Tibial nerve (tissue), 4 donors: Measurements from ENCODE around the gene EIF2S1. TPM values are rescaled to one million over a fixed set of nuclear protein-coding genes. Genes with fewer than 3 reads are reported as not detected.
"Not testable (repeated sequence)": the region's sequence is repeated elsewhere in the genome, so short reads cannot be mapped to it uniquely, and the experiment has no call there.

Source experiments
- DNase-seq, 2 donors: peaks; one replicate each; pipeline ENCODE4 v3.0.0-alpha.2; 2019; ENCODE audit warnings: low spot score in 2 of 2
- H3K27ac ChIP-seq, 4 donors: fragments of 200-600 bp; sonication (generic) in 3 of 4; one replicate each; pipeline ENCODE4 v1.5.1; 2017 to 2019; ENCODE audit warnings: mild to moderate bottlenecking in 1 of 4
- H3K27me3 ChIP-seq, 2 donors: fragments of 200-600 bp; sonication (generic) in 1 of 2; one replicate each; pipeline versions ENCODE4 v1.5.1 to v1.6.0; 2017 to 2019
- H3K36me3 ChIP-seq, 3 donors: fragments of 200-600 bp; sonication (generic); one replicate each; pipeline ENCODE4 v1.5.1; 2018 to 2019
- H3K4me1 ChIP-seq, 4 donors: fragments of 200-600 bp; sonication (generic) in 3 of 4; one replicate each; pipeline ENCODE4 v1.5.1; 2017 to 2019
- H3K4me3 ChIP-seq, 4 donors: fragments of 200-600 bp; sonication (generic) in 3 of 4; one replicate each; pipeline ENCODE4 v1.5.1; 2017 to 2019; ENCODE audit warnings: mild to moderate bottlenecking in 1 of 4, moderate library complexity in 1 of 4
- H3K9me3 ChIP-seq, 4 donors: fragments of 200-600 bp; sonication (generic) in 3 of 4; one replicate each; pipeline ENCODE4 v1.5.1; 2017 to 2019
- EP300 ChIP-seq, 2 donors: sonication (generic); formaldehyde crosslinking; IDR thresholded peaks; one replicate each; pipeline ENCODE4 v1.6.1; 2017; ENCODE audit warnings: antibody characterized with exemption in 2 of 2, mild to moderate bottlenecking in 1 of 2
- POLR2A ChIP-seq, 2 donors: fragments of 450-650 bp; IDR thresholded peaks; one replicate each; pipeline ENCODE4 v1.6.1; 2017; ENCODE audit warnings: antibody characterized with exemption in 2 of 2, mild to moderate bottlenecking in 2 of 2, moderate library complexity in 2 of 2
- WGBS, 2 donors: methylation state at CpG; one replicate each; pipeline ENCODE4 v1.1.5; 2018; 5-methylcytosine and 5-hydroxymethylcytosine counted together
- total RNA-seq, 4 donors: library from RNA; depleted of rRNA; stranded (reverse); fragments of >200 nt; gene quantifications; one replicate each; pipeline ENCODE4 v1.1.0, GENCODE V29; 2016
- TF ChIP-seq, protein P1 (sequence below), 5 experiments: fragments of 200-600 bp in 3 of 5; fragments of 450-650 bp in 2 of 5; sonication (generic) in 3 of 5; IDR thresholded peaks; one replicate each; pipeline ENCODE4 v1.5.1; 2016 to 2019; ENCODE audit warnings: antibody characterized with exemption in 5 of 5, mild to moderate bottlenecking in 3 of 5, moderate library complexity in 2 of 5

Gene EIF2S1
- total RNA-seq, 4 donors from 2014 or later: 34.8 to 71.9 (median 61.3) TPM

DNA sequence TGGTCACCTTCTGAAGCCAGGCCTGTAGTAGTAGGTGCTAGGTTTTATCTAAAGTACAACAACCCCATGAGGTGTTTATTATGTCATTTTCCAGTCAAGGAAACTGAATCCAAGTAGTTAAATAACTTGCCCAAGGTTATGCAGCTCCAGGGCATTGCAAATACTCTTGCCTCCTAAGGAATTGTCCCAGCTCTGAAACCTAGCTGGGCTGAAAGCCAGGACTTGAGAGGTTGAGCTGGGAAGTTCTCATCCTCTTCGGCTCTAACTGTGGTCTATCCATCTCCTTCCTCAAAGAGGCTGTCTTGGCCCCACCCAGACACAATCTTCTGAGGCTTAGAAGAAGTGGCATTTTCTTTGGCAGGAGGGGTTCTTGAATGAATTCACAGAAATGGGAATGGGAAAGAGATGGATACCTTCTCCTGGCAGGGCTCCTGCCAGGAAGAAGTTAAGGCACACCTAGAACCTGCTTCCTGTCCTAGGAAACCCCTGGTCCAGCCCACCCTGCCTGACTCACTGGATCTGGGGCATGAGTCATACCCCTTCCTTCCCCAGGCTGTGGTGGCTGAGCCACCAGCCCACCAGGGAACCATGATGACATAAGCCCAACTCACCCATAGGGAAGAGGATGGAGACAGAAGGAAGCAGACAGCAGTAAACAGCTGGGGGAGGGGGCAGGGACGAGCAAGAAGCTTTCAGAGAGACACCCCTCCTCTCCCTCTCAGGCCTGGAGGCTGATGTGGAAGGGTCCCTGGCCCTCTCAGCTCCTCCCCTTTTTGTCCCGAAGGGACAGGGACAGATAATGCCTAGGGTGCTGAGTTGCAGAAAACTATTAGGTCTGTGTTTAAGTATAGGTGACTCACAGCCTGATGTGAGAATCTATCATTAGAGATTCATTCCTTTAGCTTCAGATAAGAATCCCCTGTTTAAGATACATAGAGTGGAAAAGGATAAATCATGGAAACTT lies 54.0 kb downstream of the EIF2S1 start:
- Histone ChIP-seq H3K36me3 (no peaks in the 10 kb centered on the region), H3K4me1 (peaks cover 0 to 11% (median 3%) of the 10 kb centered on the region in 4 donors), H3K4me3 (no peak overlapping the region), H3K9me3 (no peaks in the 10 kb centered on the region), H3K27ac (no peak overlapping the region), H3K27me3 (peaks cover 0 to 14% of the 10 kb centered on the region in 2 donors)
- WGBS, 2 donors: 55 to 56% methylated on average over 3 of the region's 3 CpGs
- no peak for DNase-seq
- TF ChIP-seq POLR2A (IDR thresholded peaks at IDR 0.05) (no peak), EP300 (IDR thresholded peaks at IDR 0.05) (no peak)
- TF ChIP-seq, protein P1, sequence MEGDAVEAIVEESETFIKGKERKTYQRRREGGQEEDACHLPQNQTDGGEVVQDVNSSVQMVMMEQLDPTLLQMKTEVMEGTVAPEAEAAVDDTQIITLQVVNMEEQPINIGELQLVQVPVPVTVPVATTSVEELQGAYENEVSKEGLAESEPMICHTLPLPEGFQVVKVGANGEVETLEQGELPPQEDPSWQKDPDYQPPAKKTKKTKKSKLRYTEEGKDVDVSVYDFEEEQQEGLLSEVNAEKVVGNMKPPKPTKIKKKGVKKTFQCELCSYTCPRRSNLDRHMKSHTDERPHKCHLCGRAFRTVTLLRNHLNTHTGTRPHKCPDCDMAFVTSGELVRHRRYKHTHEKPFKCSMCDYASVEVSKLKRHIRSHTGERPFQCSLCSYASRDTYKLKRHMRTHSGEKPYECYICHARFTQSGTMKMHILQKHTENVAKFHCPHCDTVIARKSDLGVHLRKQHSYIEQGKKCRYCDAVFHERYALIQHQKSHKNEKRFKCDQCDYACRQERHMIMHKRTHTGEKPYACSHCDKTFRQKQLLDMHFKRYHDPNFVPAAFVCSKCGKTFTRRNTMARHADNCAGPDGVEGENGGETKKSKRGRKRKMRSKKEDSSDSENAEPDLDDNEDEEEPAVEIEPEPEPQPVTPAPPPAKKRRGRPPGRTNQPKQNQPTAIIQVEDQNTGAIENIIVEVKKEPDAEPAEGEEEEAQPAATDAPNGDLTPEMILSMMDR (IDR thresholded peaks at IDR 0.05): no peak

DNA sequence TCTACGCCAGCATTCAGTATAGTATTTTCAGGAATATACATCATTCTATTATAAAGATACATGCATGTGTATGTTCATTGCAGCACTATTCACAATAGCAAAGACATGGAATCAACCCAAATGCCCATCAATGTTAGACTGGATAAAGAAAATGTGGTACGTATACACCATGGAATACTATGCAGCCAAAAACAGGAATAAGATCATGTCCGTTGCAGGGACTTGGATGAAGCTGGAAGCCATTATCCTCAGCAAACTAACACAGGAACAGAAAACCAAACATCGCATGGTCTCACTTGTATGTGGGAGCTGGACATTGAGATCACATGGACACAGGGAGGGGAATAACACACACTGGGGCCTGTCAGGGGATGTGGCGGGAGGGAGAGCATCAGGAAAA lies 55.5 kb downstream of the EIF2S1 start:
- peaks cover 0 to 11% (median 3%) of the 10 kb centered on the region in 4 donors for H3K4me1 ChIP-seq
- DNase-seq, H3K4me3 ChIP-seq, H3K36me3 ChIP-seq, H3K27ac ChIP-seq, H3K9me3 ChIP-seq: not testable (repeated sequence)
- WGBS, 2 donors: 87 to 94% methylated on average over 5 of the region's 5 CpGs
- peaks cover 0 to 14% of the 10 kb centered on the region in 2 donors for H3K27me3 ChIP-seq

DNA sequence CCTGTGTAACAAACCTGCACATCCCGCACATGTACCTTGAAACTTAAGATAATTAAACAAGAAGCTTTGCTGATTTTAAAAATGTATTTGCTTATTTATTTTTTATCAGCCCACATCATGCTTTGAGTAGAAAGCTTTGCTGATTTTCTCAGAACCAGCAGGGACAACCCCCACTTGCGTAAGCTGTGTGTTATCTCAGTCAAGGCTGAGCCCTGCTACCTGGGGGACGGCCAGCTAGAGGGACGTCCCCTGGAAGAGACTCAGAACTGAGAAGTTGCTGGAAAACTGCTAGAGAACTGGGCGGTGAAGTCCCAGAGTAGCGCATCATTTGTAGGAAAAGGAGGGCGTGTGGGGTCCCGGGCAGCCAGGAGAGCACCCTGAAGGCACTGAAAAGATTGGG lies 56.0 kb downstream of the EIF2S1 start:
- H3K9me3 ChIP-seq: no peaks in the 10 kb centered on the region
- H3K27ac ChIP-seq: no peak overlapping the region
- H3K4me1 ChIP-seq: peaks cover 0 to 11% (median 3%) of the 10 kb centered on the region in 4 donors
- 79% methylated on average over 8 of the region's 8 CpGs for WGBS, 2 donors
- no peak for DNase-seq
- TF ChIP-seq, protein P1 (IDR thresholded peaks at IDR 0.05): no peak
- TF ChIP-seq EP300 (IDR thresholded peaks at IDR 0.05) (no peak), POLR2A (IDR thresholded peaks at IDR 0.05) (no peak)
- H3K36me3 ChIP-seq: no peaks in the 10 kb centered on the region
- peaks cover 0 to 14% of the 10 kb centered on the region in 2 donors for H3K27me3 ChIP-seq
- H3K4me3 ChIP-seq: no peak overlapping the region

DNA sequence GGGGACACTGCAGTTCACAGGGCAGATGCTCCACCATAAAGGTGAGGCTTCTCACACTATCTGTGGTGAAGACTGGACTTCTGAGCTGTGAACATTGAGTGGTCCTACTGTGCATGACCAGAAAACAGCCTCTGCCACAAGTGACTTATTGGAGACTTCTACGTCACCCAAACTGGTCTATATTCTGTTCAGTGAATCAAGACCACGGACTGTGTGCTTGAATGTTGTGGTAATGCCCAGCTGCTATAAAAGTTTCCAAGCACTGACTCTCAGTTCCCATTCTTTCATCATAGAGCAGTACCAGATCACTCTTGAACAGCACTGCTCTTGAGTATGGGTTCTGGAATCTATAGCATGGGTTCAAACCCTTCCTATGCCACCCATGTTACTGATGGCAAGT lies 56.7 kb downstream of the EIF2S1 start:
- Histone ChIP-seq H3K9me3 (no peaks in the 10 kb centered on the region), H3K36me3 (no peaks in the 10 kb centered on the region), H3K4me1 (peaks cover 0 to 5% (median 2%) of the 10 kb centered on the region in 4 donors), H3K4me3 (no peak overlapping the region), H3K27me3 (peaks cover 0 to 8% of the 10 kb centered on the region in 2 donors), H3K27ac (no peak overlapping the region)
- TF ChIP-seq POLR2A (IDR thresholded peaks at IDR 0.05) (no peak), EP300 (IDR thresholded peaks at IDR 0.05) (no peak)
- TF ChIP-seq, protein P1 (IDR thresholded peaks at IDR 0.05): no peak
- WGBS, 2 donors: 76 to 85% methylated on average over 2 of the region's 2 CpGs
- no peak for DNase-seq

DNA sequence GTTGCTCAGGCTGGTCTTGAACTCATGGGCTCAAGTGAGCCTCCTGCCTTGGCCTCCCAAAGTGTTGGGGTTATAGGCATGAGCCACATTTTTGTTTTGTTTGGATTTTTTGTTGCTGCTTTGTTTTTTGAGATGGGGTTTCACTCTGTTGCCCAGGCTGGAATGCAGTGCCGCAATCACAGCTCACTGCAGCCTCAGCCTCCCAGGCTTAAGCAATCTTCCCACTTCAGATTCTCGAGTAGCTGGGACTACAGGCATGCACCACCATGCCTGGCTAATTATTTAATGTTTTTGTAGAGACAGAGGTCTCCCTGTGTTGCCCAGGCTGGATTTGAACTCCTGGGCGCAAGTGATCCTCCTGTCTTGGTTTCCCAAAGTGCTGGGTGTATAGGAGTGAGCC lies 57.5 kb downstream of the EIF2S1 start:
- no peak overlapping the region for H3K4me3 ChIP-seq
- H3K36me3 ChIP-seq: no peaks in the 10 kb centered on the region
- H3K4me1 ChIP-seq: no peaks in the 10 kb centered on the region
- H3K9me3 ChIP-seq: no peaks in the 10 kb centered on the region
- H3K27ac ChIP-seq: no peak overlapping the region
- 70 to 75% methylated on average over 3 of the region's 3 CpGs for WGBS, 2 donors
- no peak for TF ChIP-seq POLR2A (IDR thresholded peaks at IDR 0.05)
- TF ChIP-seq, protein P1 (IDR thresholded peaks at IDR 0.05): no peak
- no peak for TF ChIP-seq EP300 (IDR thresholded peaks at IDR 0.05)
- no peaks in the 10 kb centered on the region for H3K27me3 ChIP-seq
- DNase-seq: no peak
